NT2/D1 (cell line): Measurements from ENCODE around the gene MOV10L1.

Experiments
- SUZ12 ChIP-seq: IDR thresholded peaks from 2 replicates; pipeline ENCODE4 v1.6.1; 2011; ENCODE audit not compliant: insufficient read length, insufficient read depth; ENCODE audit errors: extremely low read depth
- YY1 ChIP-seq: IDR thresholded peaks from 2 replicates; pipeline ENCODE4 v1.6.1; 2011; ENCODE audit not compliant: insufficient read length, insufficient read depth
- ZNF274 ChIP-seq: IDR thresholded peaks from 2 replicates; pipeline ENCODE4 v1.6.1; 2011; ENCODE audit warnings: mild to moderate bottlenecking, low read depth, low read length

DNA sequence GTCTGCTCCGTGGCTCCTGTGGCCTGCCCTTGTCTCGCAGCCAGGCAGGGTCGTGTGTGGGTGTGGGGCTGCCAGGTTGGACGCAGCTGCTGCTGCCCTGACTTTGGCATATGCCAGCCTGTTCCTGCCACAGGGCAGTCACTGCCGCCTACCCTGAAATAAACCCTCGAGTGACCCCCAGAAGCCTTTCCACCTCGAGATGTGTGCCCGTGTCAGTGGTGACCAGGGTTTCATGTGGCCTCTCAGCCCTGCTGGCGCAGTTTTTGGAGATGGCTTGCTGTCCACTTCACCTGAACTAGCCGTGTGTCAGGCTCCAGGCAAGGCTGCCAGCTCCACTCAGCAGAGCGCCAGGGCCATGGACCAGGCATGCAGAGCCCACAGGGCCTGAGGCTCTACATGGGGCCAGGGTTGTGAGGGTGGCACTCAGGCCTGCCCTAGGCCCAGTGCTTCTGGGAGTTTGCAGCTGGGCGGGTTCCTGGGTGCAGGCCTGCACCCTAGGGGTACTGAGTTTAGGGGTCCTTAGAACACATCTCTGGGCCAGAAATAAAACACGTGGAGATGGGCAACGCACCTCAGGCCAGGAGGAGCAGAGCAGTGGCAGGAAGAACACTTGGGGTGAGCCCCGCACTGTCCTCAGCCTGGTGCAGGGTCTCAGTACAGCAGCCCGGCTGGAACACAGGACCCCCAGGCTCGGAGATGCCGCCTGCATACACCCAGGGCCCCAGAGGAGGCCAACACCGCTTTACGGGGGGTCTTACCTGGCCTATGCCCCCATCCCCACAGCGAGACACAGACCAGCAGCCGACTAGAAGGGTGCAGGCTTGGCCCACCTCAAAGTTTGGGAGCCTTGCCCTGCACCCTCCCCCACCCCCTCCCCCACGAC, 71.9 kb downstream of the MOV10L1 start:
- TF ChIP-seq ZNF274 (no peak), YY1 (no peak), SUZ12 (no peak)
